B cell (primary cell): Measurements from ENCODE around the gene TYRP1. TPM values are rescaled to one million over a fixed set of nuclear protein-coding genes. Genes with fewer than 3 reads are reported as not detected.

Experiments used
- ATAC-seq: fragments of 200-7000 bp; cut with Tn5 transposase; one replicate; pipeline ENCODE4 v1.10.0; 2021; ENCODE audit warnings: low read depth, mild to moderate bottlenecking, moderate number of reproducible peaks, moderate library complexity
- CTCF ChIA-PET: fragments of 350-600 bp; sonication (Branson Sonifier 250); formaldehyde crosslinking; loops from one replicate; lab custom pipeline; 2021; ENCODE audit warnings: antibody characterized with exemption, inconsistent platforms; lab: Charles Lee
- POLR2A ChIA-PET: fragments of 350-600 bp; sonication (Branson Sonifier 250); formaldehyde crosslinking; loops from one replicate; lab custom pipeline; 2021; ENCODE audit warnings: antibody characterized with exemption; lab: Charles Lee
- DNase-seq: peaks from one replicate; pipeline ENCODE4 v3.0.0; 2013
- H2AFZ ChIP-seq: 2 replicates; pipeline ENCODE4 v1.6.1; 2012; ENCODE audit warnings: mild to moderate bottlenecking, low read depth, low read length; ENCODE audit not compliant: insufficient read depth, poor library complexity, severe bottlenecking
- H3K27ac ChIP-seq, 2 donors: 1 replicate in 1 of 2; 2 replicates in 1 of 2; pipeline ENCODE4 v1.5.1; 2012 to 2013; ENCODE audit warnings: low read length in 2 of 2, mild to moderate bottlenecking in 2 of 2, moderate library complexity in 1 of 2
- H3K27me3 ChIP-seq, 4 experiments: fragments of 200-600 bp in 1 of 4; sonication (generic) in 1 of 4; replicated peaks in 1 of 4; 1 replicate in 2 of 4; 2 replicates in 2 of 4; pipeline versions ENCODE4 v1.6.1 to v1.7.0; 2013 to 2016; ENCODE audit warnings: low read length in 3 of 4, mild to moderate bottlenecking in 2 of 4, mixed read lengths in 1 of 4, moderate library complexity in 1 of 4; ENCODE audit not compliant: insufficient read depth in 4 of 4, control insufficient read depth in 3 of 4; ENCODE audit errors: control extremely low read depth in 1 of 4
- H3K36me3 ChIP-seq, 2 experiments: replicated peaks in 1 of 2; 1 replicate in 1 of 2; 2 replicates in 1 of 2; pipeline versions ENCODE4 v1.6.1 to v1.7.1; 2013; ENCODE audit warnings: low read length in 1 of 2; ENCODE audit not compliant: insufficient read depth in 2 of 2, control insufficient read depth in 1 of 2; ENCODE audit errors: control extremely low read depth in 1 of 2, extremely low read depth in 1 of 2
- H3K4me1 ChIP-seq, 2 donors: fragments of 200-600 bp in 1 of 2; sonication (generic) in 1 of 2; 1 replicate in 1 of 2; 2 replicates in 1 of 2; pipeline versions ENCODE4 v1.5.1 to v1.6.1; 2013 to 2017; ENCODE audit warnings: low read length in 2 of 2; ENCODE audit not compliant: control insufficient read depth in 2 of 2, insufficient read depth in 2 of 2
- H3K4me2 ChIP-seq: replicated peaks from 2 replicates; pipeline ENCODE3; 2012; ENCODE audit warnings: mild to moderate bottlenecking, low read depth, low read length; ENCODE audit not compliant: poor library complexity, severe bottlenecking
- H3K4me3 ChIP-seq, 5 experiments: fragments of 200-600 bp in 1 of 5; sonication (generic) in 1 of 5; 1 replicate in 3 of 5; 2 replicates in 2 of 5; pipeline versions ENCODE4 v1.5.1 to v1.7.0; 2011 to 2016; ENCODE audit warnings: low read length in 4 of 5, mild to moderate bottlenecking in 4 of 5, low read depth in 2 of 5, control low read depth in 1 of 5, moderate library complexity in 1 of 5; ENCODE audit not compliant: insufficient read depth in 1 of 5; ENCODE audit errors: control extremely low read depth in 1 of 5, extremely low read depth in 1 of 5
- H3K79me2 ChIP-seq: fragments of 200-600 bp; sonication (generic); one replicate; pipeline ENCODE4 v1.6.0; 2016; ENCODE audit warnings: low read length; ENCODE audit not compliant: control insufficient read depth, insufficient read depth
- H3K9ac ChIP-seq: fragments of 200-600 bp; sonication (generic); 2 replicates; pipeline ENCODE4 v1.6.1; 2017; ENCODE audit warnings: mild to moderate bottlenecking, low read length, moderate library complexity
- H3K9me3 ChIP-seq, 3 donors: one replicate each; pipeline versions ENCODE4 v1.6.1 to v1.7.1; 2013; ENCODE audit warnings: low read length in 2 of 3; ENCODE audit not compliant: control insufficient read depth in 2 of 3, insufficient read depth in 1 of 3; ENCODE audit errors: control extremely low read depth in 1 of 3
- H4K20me1 ChIP-seq: 2 replicates; pipeline ENCODE4 v1.6.0; 2012; ENCODE audit warnings: mild to moderate bottlenecking, low read length; ENCODE audit not compliant: insufficient read depth, control insufficient read depth, poor library complexity, severe bottlenecking
- H3K27ac Mint-ChIP-seq: one replicate; pipeline ENCODE4 v1.8.0; 2021; ENCODE audit warnings: mixed read lengths
- H3K27me3 Mint-ChIP-seq: one replicate; pipeline ENCODE4 v1.8.0; 2021; ENCODE audit warnings: mixed read lengths
- H3K4me1 Mint-ChIP-seq: one replicate; pipeline ENCODE4 v1.8.0; 2021; ENCODE audit warnings: mixed read lengths
- H3K4me3 Mint-ChIP-seq: one replicate; pipeline ENCODE4 v1.8.0; 2021; ENCODE audit warnings: mixed read lengths
- H3K9me3 Mint-ChIP-seq: one replicate; pipeline ENCODE4 v1.8.0; 2022; ENCODE audit warnings: mixed read lengths; ENCODE audit not compliant: insufficient read depth
- CTCF ChIP-seq: fragments of 200-600 bp; IDR thresholded peaks from one replicate; pipeline ENCODE4 v1.8.0; 2022; ENCODE audit warnings: antibody characterized with exemption, mild to moderate bottlenecking
- EZH2 ChIP-seq: IDR thresholded peaks from 2 replicates; pipeline ENCODE4 v1.6.1; 2012; ENCODE audit warnings: borderline replicate concordance, low read depth, mild to moderate bottlenecking, moderate library complexity, low read length; ENCODE audit not compliant: insufficient read depth, poor library complexity, severe bottlenecking
- WGBS: methylation state at CpG from one replicate; pipeline ENCODE4 v1.1.5; 2013; ENCODE audit warnings: missing lambda C conversion rate; ENCODE audit not compliant: insufficient coverage; 5-methylcytosine and 5-hydroxymethylcytosine counted together
- intact Hi-C: fragments of 100-400 bp; cut with micrococcal nuclease; formaldehyde crosslinking; loops from one replicate; pipeline ENCODE4 v1.10.0; 2022
- polyA plus RNA-seq: library from polyadenylated mRNA; depleted of rRNA; stranded (reverse); fragments of >200 nt; gene quantifications from 2 replicates; pipeline ENCODE4 v1.2.3, GENCODE V29; 2012
- total RNA-seq, 2 donors: library from RNA; stranded (reverse); fragments of 120-200 nt in 1 of 2; gene quantifications; 1 replicate in 1 of 2; 2 replicates in 1 of 2; pipeline versions ENCODE4 v1.2.3 to v1.2.4, GENCODE V29; 2013 to 2022

The TYRP1 gene
- total and polyA plus RNA-seq, 2 donors (not counting 1 experiment from before 2014, with no cell fraction given): not detected

DNA sequence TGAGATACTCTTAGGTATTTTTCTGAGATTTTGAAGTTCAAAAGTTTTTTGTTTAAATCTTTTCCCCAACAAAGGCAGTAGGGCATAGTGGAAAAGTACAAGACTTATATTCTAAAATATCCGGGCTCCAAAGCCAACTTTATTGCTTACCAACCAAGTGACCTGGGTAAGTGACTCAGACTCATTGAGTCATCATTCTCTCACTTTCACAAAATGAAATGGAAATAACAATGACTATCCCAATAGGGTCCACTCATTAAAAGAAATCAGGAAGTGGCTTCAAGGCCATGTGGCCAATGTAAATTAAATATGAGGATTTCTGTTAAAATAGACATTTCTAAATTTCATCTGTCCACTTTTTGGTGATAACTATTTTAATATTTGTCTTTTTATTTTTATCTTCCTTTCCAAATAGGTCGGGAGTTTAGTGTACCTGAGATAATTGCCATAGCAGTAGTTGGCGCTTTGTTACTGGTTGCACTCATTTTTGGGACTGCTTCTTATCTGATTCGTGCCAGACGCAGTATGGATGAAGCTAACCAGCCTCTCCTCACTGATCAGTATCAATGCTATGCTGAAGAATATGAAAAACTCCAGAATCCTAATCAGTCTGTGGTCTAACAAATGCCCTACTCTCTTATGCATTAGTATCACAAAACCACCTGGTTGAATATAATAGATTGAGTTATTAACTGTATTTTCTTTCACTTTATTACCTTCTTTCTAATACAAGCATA is 15.5 kb downstream of the TYRP1 start:
- CTCF ChIA-PET: no interaction called here
- Histone ChIP-seq H3K79me2 (no peaks in the 10 kb centered on the region), H3K27me3 (no peaks in the 10 kb centered on the region), H3K27ac (no peak overlapping the region), H3K4me2 (no peak overlapping the region), H3K4me3 (no peak overlapping the region), H4K20me1 (no peaks in the 10 kb centered on the region), H3K9ac (no peak overlapping the region), H3K9me3 (no peaks in the 10 kb centered on the region), H2AFZ (no peak overlapping the region), H3K4me1 (no peaks in the 10 kb centered on the region), H3K36me3 (no peaks in the 10 kb centered on the region)
- Mint-ChIP-seq H3K4me1 (no peaks in the 10 kb centered on the region), H3K27me3 (no peaks in the 10 kb centered on the region), H3K9me3 (no peaks in the 10 kb centered on the region), H3K27ac (no peak overlapping the region), H3K4me3 (no peak overlapping the region)
- TF ChIP-seq EZH2: no peak
- DNase-seq: no peak
- intact Hi-C loops: loop anchor here (10.0 kb wide), 1 partner anchor 1364 kb away; no protein-coding TSS in a partner anchor
- POLR2A ChIA-PET: no interaction called here
- no CpG with 5 or more reads among the region's 5 CpGs for WGBS
- no peak for ATAC-seq

- Histone ChIP-seq H4K20me1 (no peaks in the 10 kb centered on the region), H3K4me1 (no peaks in the 10 kb centered on the region), H3K9me3 (no peaks in the 10 kb centered on the region), H3K36me3 (no peaks in the 10 kb centered on the region), H3K27me3 (no peaks in the 10 kb centered on the region), H3K79me2 (no peaks in the 10 kb centered on the region), H3K27ac (no peak overlapping the region), H3K9ac (no peak overlapping the region), H3K4me2 (no peak overlapping the region), H2AFZ (no peak overlapping the region), H3K4me3 (no peak overlapping the region)
- no peak overlapping the region for H3K27ac Mint-ChIP-seq
- TF ChIP-seq EZH2 (no peak), CTCF (no peak)
- no peaks in the 10 kb centered on the region for H3K4me1 Mint-ChIP-seq
- DNase-seq (no peak), ATAC-seq (no peak)
- POLR2A ChIA-PET: no interaction called here
- H3K27me3 Mint-ChIP-seq: no peaks in the 10 kb centered on the region
- H3K9me3 Mint-ChIP-seq: no peaks in the 10 kb centered on the region
- intact Hi-C loops: no loop called here
- no peak overlapping the region for H3K4me3 Mint-ChIP-seq
- WGBS: no CpG with 5 or more reads among the region's 2 CpGs
- CTCF ChIA-PET: no interaction called here
Measured at GRCh38 chr9:12712532-12712931, 19.3 kb downstream of the TYRP1 start.
